HCT116 (cell line): ENCODE data around the gene TENM4. TPM values are rescaled to one million over a fixed set of nuclear protein-coding genes. Genes with fewer than 3 reads are reported as not detected.

ENCODE experiments used
- ATAC-seq: fragments of 200-7000 bp; cut with Tn5 transposase; 2 replicates; pipeline ENCODE4 v1.9.1; 2020; ENCODE audit warnings: mild to moderate bottlenecking, moderate library complexity
- BruUV-seq: library from RNA; stranded (reverse); fragments of 400-500 nt; replicated peaks from 2 replicates; lab custom pipeline; 2021; lab: Mats Ljungman, UMichigan
- CTCF ChIA-PET: fragments of 300-600 bp; sonication (Branson Sonifier 250); formaldehyde crosslinking; loops from one replicate; lab custom pipeline; 2021; ENCODE audit warnings: antibody characterized with exemption; lab: Charles Lee
- POLR2A ChIA-PET: fragments of 300-600, 350-600 bp; sonication (Branson Sonifier 250); formaldehyde crosslinking; loops from one replicate; lab custom pipeline; 2021; ENCODE audit warnings: antibody characterized with exemption; lab: Charles Lee
- RAD21 ChIA-PET, 2 experiments: fragments of 300-600 bp; sonication (Branson Sonifier 250); formaldehyde crosslinking; loops; one replicate each; lab custom pipeline; 2023; ENCODE audit warnings: low total read pairs in 2 of 2; ENCODE audit not compliant: uncharacterized antibody in 2 of 2, unreplicated experiment in 2 of 2, low non-redundant PET in 1 of 2; lab: Charles Lee
- DNase-seq: peaks from one replicate; pipeline ENCODE4 v3.0.0-alpha.2; 2010; ENCODE audit warnings: low read depth, low spot score
- H2AFZ ChIP-seq: fragments of 200-600 bp; shearing (Covaris generic), sonication (generic); 2 replicates; pipeline ENCODE4 v1.6.1; 2017; ENCODE audit warnings: low read depth, mixed run types, mixed read lengths, antibody characterized with exemption, low read length; ENCODE audit not compliant: poor library complexity, severe bottlenecking
- H3K27ac ChIP-seq: 2 replicates; pipeline ENCODE4 v1.5.1; 2012; ENCODE audit warnings: low read depth, low read length
- H3K27me3 ChIP-seq: fragments of 200-600 bp; sonication (generic); 2 replicates; pipeline ENCODE4 v1.6.1; 2016; ENCODE audit warnings: mixed run types, low read length, mixed read lengths; ENCODE audit not compliant: insufficient read depth
- H3K36me3 ChIP-seq, 2 experiments: fragments of 200-500 bp in 1 of 2; fragments of 200-600 bp in 1 of 2; sonication (Bioruptor generic) in 1 of 2; sonication (generic) in 1 of 2; 2 replicates each; pipeline versions ENCODE4 v1.5.1 to v1.6.1; 2014 to 2016; ENCODE audit warnings: low read length in 2 of 2, inconsistent platforms in 1 of 2, mixed read lengths in 1 of 2, mixed run types in 1 of 2; ENCODE audit not compliant: insufficient read depth in 2 of 2, control insufficient read depth in 1 of 2
- H3K4me1 ChIP-seq, 2 experiments: fragments of 200-600 bp in 1 of 2; sonication (generic) in 1 of 2; 2 replicates each; pipeline versions ENCODE4 v1.5.1 to v1.6.1; 2012 to 2017; ENCODE audit warnings: low read length in 2 of 2, inconsistent platforms in 1 of 2, mild to moderate bottlenecking in 1 of 2, mixed read lengths in 1 of 2, mixed run types in 1 of 2, moderate library complexity in 1 of 2; ENCODE audit not compliant: insufficient read depth in 2 of 2, control insufficient read depth in 1 of 2
- H3K4me2 ChIP-seq: fragments of 200-600 bp; sonication (generic); 2 replicates; pipeline ENCODE4 v1.6.1; 2017; ENCODE audit warnings: mixed run types, low read length, mixed read lengths
- H3K4me3 ChIP-seq, 2 experiments: fragments of 200-600 bp in 1 of 2; sonication (generic) in 1 of 2; replicated peaks in 1 of 2; 2 replicates each; pipeline ENCODE4 v1.5.1; 2011 to 2016; ENCODE audit warnings: low read length in 2 of 2, control low read depth in 1 of 2, low read depth in 1 of 2, mild to moderate bottlenecking in 1 of 2, mixed read lengths in 1 of 2, mixed run types in 1 of 2
- H3K79me2 ChIP-seq: fragments of 200-600 bp; sonication (generic); 2 replicates; pipeline ENCODE4 v1.6.1; 2017; ENCODE audit warnings: mild to moderate bottlenecking, mixed run types, low read length, moderate library complexity, mixed read lengths; ENCODE audit not compliant: insufficient read depth
- H3K9ac ChIP-seq: fragments of 200-600 bp; sonication (generic); 2 replicates; pipeline ENCODE4 v1.6.1; 2016; ENCODE audit warnings: low read length, mixed read lengths
- H3K9me2 ChIP-seq: fragments of 200-600 bp; sonication (generic), shearing (Covaris generic); 2 replicates; pipeline ENCODE4 v1.6.1; 2017; ENCODE audit warnings: mixed run types, mild to moderate bottlenecking, moderate library complexity; ENCODE audit not compliant: insufficient read depth
- H3K9me3 ChIP-seq, 2 experiments: fragments of 200-500 bp in 1 of 2; fragments of 200-600 bp in 1 of 2; sonication (Bioruptor generic) in 1 of 2; sonication (generic) in 1 of 2; 2 replicates each; pipeline ENCODE4 v1.6.1; 2014 to 2017; ENCODE audit warnings: low read length in 2 of 2, mixed read lengths in 2 of 2, inconsistent platforms in 1 of 2, low read depth in 1 of 2, mild to moderate bottlenecking in 1 of 2, mixed run types in 1 of 2, moderate library complexity in 1 of 2; ENCODE audit not compliant: control insufficient read depth in 1 of 2, insufficient read depth in 1 of 2
- H4K20me1 ChIP-seq: fragments of 200-600 bp; sonication (generic), shearing (Covaris generic); 2 replicates; pipeline ENCODE4 v1.6.1; 2017; ENCODE audit warnings: mixed run types, mild to moderate bottlenecking, moderate library complexity; ENCODE audit not compliant: insufficient read depth
- CBX3 ChIP-seq: IDR thresholded peaks from 2 replicates; pipeline ENCODE4 v1.6.1; 2012; ENCODE audit warnings: low read depth
- CEBPB ChIP-seq: IDR thresholded peaks from 2 replicates; pipeline ENCODE4 v1.6.1; 2012; ENCODE audit warnings: low read depth
- CTCF ChIP-seq, 3 experiments: fragments of 200-600 bp in 1 of 3; sonication (generic) in 1 of 3; IDR thresholded peaks in 2 of 3; conservative IDR thresholded peaks in 1 of 3; 2 replicates each; pipeline ENCODE4 v1.5.1; 2012 to 2017; ENCODE audit warnings: low read depth in 2 of 3, low read length in 2 of 3, antibody characterized with exemption in 1 of 3, borderline replicate concordance in 1 of 3, control low read depth in 1 of 3, mild to moderate bottlenecking in 1 of 3, mixed read lengths in 1 of 3, mixed run types in 1 of 3, moderate library complexity in 1 of 3; ENCODE audit not compliant: insufficient read depth in 1 of 3
- ELF1 ChIP-seq: IDR thresholded peaks from 2 replicates; pipeline ENCODE4 v1.6.1; 2012; ENCODE audit warnings: low read depth, borderline replicate concordance
- EZH2phosphoT487 ChIP-seq: fragments of 200-600 bp; IDR thresholded peaks from 2 replicates; pipeline ENCODE4 v1.6.1; 2018; ENCODE audit warnings: antibody characterized with exemption, borderline replicate concordance
- FOSL1 ChIP-seq: IDR thresholded peaks from 2 replicates; pipeline ENCODE4 v1.6.1; 2012; ENCODE audit warnings: low read depth
- JUND ChIP-seq: IDR thresholded peaks from 2 replicates; pipeline ENCODE4 v1.6.1; 2012
- RAD21 ChIP-seq: IDR thresholded peaks from 2 replicates; pipeline ENCODE4 v1.6.1; 2012; ENCODE audit warnings: low read depth, mild to moderate bottlenecking
- REST ChIP-seq: IDR thresholded peaks from 2 replicates; pipeline ENCODE4 v1.6.1; 2012; ENCODE audit warnings: low read depth
- SP1 ChIP-seq: IDR thresholded peaks from 2 replicates; pipeline ENCODE4 v1.6.1; 2012; ENCODE audit warnings: low read depth
- SRF ChIP-seq: IDR thresholded peaks from 2 replicates; pipeline ENCODE4 v1.6.1; 2012; ENCODE audit warnings: low read depth
- TCF7L2 ChIP-seq: IDR thresholded peaks from 2 replicates; pipeline ENCODE4 v1.7.0; 2011; ENCODE audit warnings: borderline replicate concordance, inconsistent platforms; ENCODE audit not compliant: insufficient read depth, insufficient read length; ENCODE audit errors: extremely low read depth
- YY1 ChIP-seq: IDR thresholded peaks from 2 replicates; pipeline ENCODE4 v1.6.1; 2011; ENCODE audit warnings: low read length, low read depth, moderate library complexity, mild to moderate bottlenecking; ENCODE audit not compliant: insufficient replicate concordance; ENCODE audit errors: extremely low read depth
- ZFX ChIP-seq: fragments of 450-650 bp; IDR thresholded peaks from 2 replicates; pipeline ENCODE4 v1.6.1; 2017
- intact Hi-C: fragments of 100-400 bp; cut with micrococcal nuclease; formaldehyde crosslinking; loops from 2 replicates; pipeline ENCODE4 v1.10.0; 2022
- total RNA-seq: library from RNA; stranded (reverse); gene quantifications from one replicate; pipeline ENCODE4 v1.2.1, GENCODE V29; 2021; ENCODE audit not compliant: unreplicated experiment
- TF ChIP-seq, protein P1 (sequence below): IDR thresholded peaks from 2 replicates; pipeline ENCODE4 v1.6.1; 2012

Gene TENM4
- total RNA-seq, 1 experiment from 2014 or later, result 0.05 TPM

- TF ChIP-seq REST, result no peak
- no peak for TF ChIP-seq CEBPB
- TF ChIP-seq ZFX, result no peak
- no peak for TF ChIP-seq SP1
- no peak for TF ChIP-seq ELF1
- TF ChIP-seq RAD21, result no peak
- TF ChIP-seq YY1, result no peak
- TF ChIP-seq JUND, result no peak
- TF ChIP-seq, protein P1, sequence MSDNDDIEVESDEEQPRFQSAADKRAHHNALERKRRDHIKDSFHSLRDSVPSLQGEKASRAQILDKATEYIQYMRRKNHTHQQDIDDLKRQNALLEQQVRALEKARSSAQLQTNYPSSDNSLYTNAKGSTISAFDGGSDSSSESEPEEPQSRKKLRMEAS, result no peak
- no peak for TF ChIP-seq CTCF (IDR thresholded peaks at IDR 0.05 in 2 of 3, conservative IDR thresholded peaks at IDR 0.05 in 1 of 3; ENCODE audit: borderline replicate concordance in 1 of 3, insufficient read depth in 1 of 3, low read depth in 2 of 3, low read length in 2 of 3)
These were observed 643.3 kb downstream of the TENM4 start (continued) for GRCh38 chr11:78797559-78797958.

GRCh38 chr11:78796956-78797355, 643.9 kb downstream of the TENM4 start:
- H3K9ac ChIP-seq, result no peak overlapping the region
- ChIA-PET POLR2A (no interaction called here), CTCF (interaction anchor here (1.2 to 1.9 kb wide), 3 partner anchors 11 to 303 kb away, joined by 3 to 11 read pairs (median 8); no protein-coding TSS in a partner anchor)
- H3K4me2 ChIP-seq, result no peak overlapping the region
- TF ChIP-seq RAD21 (no peak), SRF (no peak), CBX3 (no peak), EZH2phosphoT487 (no peak), TCF7L2 (no peak), CTCF (IDR thresholded peaks at IDR 0.05 in 2 of 3, conservative IDR thresholded peaks at IDR 0.05 in 1 of 3; ENCODE audit: borderline replicate concordance in 1 of 3, insufficient read depth in 1 of 3, low read depth in 2 of 3, low read length in 2 of 3) (no peak), JUND (no peak), FOSL1 (no peak), ZFX (no peak)
- TF ChIP-seq, all 23 proteins: peak for 0
- H3K9me2 ChIP-seq, result no peaks in the 10 kb centered on the region
- intact Hi-C loops, result loop anchor here (5.0 kb wide), 1 partner anchor 150 kb away; no protein-coding TSS in a partner anchor
- peaks cover 46% of the 10 kb centered on the region for H3K27me3 ChIP-seq
- no peaks in the 10 kb centered on the region for H3K4me1 ChIP-seq
- no peak for DNase-seq
- H3K79me2 ChIP-seq, result no peaks in the 10 kb centered on the region
- ATAC-seq, result no peak
- H3K9me3 ChIP-seq, result no peaks in the 10 kb centered on the region
- H3K4me3 ChIP-seq, result no peak overlapping the region
- H3K36me3 ChIP-seq, result no peaks in the 10 kb centered on the region
- H2AFZ ChIP-seq, result no peak overlapping the region
- RAD21 ChIA-PET, result no interaction called here
- no peaks in the 10 kb centered on the region for H4K20me1 ChIP-seq
- no peak overlapping the region for H3K27ac ChIP-seq
- BruUV-seq, result no TSS peak
